Gastrocnemius medialis (tissue), 4 donors: ENCODE data around the gene KIF27.

Source experiments
- POLR2A ChIP-seq, 2 donors: fragments of 450-650 bp; IDR thresholded peaks; one replicate each; pipeline ENCODE4 v1.6.1; 2017; ENCODE audit warnings: antibody characterized with exemption in 2 of 2, mild to moderate bottlenecking in 2 of 2, moderate library complexity in 2 of 2
- TF ChIP-seq, protein P1 (sequence below), 5 experiments: fragments of 450-650 bp in 3 of 5; fragments of 200-600 bp in 2 of 5; sonication (generic) in 2 of 5; IDR thresholded peaks in 4 of 5; conservative IDR thresholded peaks in 1 of 5; 1 replicate in 4 of 5; 2 replicates in 1 of 5; pipeline ENCODE4 v1.5.1; 2016 to 2019; ENCODE audit warnings: antibody characterized with exemption in 5 of 5, mild to moderate bottlenecking in 3 of 5, moderate library complexity in 3 of 5

DNA sequence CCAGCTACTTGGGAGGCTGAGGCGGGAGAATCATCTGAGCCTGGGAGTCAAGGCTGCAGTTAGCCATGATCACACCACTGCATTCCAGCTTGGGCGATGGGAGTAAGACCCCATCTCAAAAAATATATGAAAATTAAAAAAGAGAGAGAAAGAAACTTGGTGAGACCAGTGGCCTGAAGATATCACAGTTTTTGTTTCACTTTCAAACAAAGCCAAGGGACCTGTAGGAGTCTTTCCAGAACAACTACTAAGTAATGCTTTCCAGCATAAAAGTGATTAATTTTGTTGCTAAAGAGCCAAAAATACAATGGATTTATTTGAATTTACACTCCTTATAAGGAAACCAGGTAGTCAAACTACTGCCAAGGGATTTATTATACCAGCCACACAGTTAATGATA is 127.2 kb downstream of the KIF27 start:
- TF ChIP-seq, protein P1, sequence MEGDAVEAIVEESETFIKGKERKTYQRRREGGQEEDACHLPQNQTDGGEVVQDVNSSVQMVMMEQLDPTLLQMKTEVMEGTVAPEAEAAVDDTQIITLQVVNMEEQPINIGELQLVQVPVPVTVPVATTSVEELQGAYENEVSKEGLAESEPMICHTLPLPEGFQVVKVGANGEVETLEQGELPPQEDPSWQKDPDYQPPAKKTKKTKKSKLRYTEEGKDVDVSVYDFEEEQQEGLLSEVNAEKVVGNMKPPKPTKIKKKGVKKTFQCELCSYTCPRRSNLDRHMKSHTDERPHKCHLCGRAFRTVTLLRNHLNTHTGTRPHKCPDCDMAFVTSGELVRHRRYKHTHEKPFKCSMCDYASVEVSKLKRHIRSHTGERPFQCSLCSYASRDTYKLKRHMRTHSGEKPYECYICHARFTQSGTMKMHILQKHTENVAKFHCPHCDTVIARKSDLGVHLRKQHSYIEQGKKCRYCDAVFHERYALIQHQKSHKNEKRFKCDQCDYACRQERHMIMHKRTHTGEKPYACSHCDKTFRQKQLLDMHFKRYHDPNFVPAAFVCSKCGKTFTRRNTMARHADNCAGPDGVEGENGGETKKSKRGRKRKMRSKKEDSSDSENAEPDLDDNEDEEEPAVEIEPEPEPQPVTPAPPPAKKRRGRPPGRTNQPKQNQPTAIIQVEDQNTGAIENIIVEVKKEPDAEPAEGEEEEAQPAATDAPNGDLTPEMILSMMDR (IDR thresholded peaks at IDR 0.05 in 4 of 5, conservative IDR thresholded peaks at IDR 0.05 in 1 of 5) = no peak
- TF ChIP-seq POLR2A (IDR thresholded peaks at IDR 0.05) = no peak
